Activated CD8-positive, alpha-beta memory T cell treated with anti-CD3 and anti-CD28 coated beads for 36 hours (primary cell): Measurements from ENCODE around the gene SGTB. TPM values are rescaled to one million over a fixed set of nuclear protein-coding genes. Genes with fewer than 3 reads are reported as not detected.

Source experiments
- CTCF ChIA-PET: fragments of 350-600 bp; sonication (Branson Sonifier 250); formaldehyde crosslinking; loops from one replicate; lab custom pipeline; 2021; ENCODE audit warnings: antibody characterized with exemption; lab: Charles Lee
- POLR2A ChIA-PET: fragments of 350-600 bp; sonication (Branson Sonifier 250); formaldehyde crosslinking; loops from one replicate; lab custom pipeline; 2021; ENCODE audit warnings: antibody characterized with exemption; lab: Charles Lee
- total RNA-seq, 2 experiments: library from RNA; stranded (reverse); gene quantifications; one replicate each; pipeline ENCODE4 v1.2.3, GENCODE V29; 2021

Gene SGTB, protein sequence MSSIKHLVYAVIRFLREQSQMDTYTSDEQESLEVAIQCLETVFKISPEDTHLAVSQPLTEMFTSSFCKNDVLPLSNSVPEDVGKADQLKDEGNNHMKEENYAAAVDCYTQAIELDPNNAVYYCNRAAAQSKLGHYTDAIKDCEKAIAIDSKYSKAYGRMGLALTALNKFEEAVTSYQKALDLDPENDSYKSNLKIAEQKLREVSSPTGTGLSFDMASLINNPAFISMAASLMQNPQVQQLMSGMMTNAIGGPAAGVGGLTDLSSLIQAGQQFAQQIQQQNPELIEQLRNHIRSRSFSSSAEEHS
- total RNA-seq, result 10 to 100 TPM; 12.3 TPM

DNA sequence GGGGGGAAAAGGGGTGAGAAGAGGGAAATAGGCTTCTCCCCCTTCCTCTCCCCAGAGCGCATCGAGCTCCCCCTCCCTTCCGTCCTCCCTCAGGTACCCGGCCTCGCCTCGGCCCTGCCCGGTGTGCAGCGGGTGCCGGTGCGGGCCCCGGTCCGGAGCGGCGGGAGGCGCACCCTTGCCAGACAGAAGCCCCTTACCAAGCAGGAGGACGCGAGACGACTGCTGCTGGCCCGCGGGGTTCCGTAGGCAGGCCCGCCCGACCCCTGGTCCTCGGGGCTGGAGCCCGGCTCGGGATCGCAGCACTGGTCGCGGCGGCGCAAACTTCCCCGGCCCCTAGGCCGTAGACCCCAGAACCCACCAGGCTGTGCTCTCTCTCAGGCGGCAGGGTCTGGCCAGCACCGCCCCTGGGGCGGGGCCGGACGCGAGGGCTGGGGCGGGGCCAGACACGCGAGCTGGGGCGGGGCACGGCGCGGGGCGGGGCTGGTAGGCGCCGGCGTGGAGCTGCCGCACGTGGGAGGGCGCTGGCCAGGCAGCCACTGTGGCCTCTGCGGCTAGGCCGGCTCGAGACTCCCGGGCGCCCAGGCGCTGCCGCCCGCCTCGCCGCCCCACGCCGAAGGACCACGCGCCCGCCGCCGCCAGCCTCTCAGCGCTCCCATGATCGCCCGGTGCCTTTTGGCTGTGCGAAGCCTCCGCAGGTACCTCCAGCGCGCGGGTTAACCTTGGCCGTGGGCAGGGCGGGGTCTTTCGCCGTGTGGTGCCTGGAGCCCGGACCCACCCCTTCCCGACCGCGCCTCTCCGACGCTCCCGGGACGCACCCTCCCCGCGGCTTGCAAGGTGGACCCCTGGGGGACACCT lies at the start of gene SGTB, which contains the start of gene NLN:
Gene SGTB (minus strand): TSS at position 390 of the 855 bp plus-strand sequence. CDS start 1,302 bp downstream, outside the sequence.
Gene NLN (plus strand): TSS at position 486 of the 855 bp plus-strand sequence. CDS start 169 bp downstream, at position 655.
- POLR2A ChIA-PET, result interaction anchor here (0.7 to 1.0 kb wide), 3 partner anchors 159 to 281 kb away, joined by 3 to 5 read pairs (median 4); partner anchors contain the start of genes CENPK and PPWD1
- CTCF ChIA-PET, result interaction anchor here (1.0 kb wide), 1 partner anchor 14 kb away, joined by 3 read pairs; no protein-coding TSS in a partner anchor

DNA sequence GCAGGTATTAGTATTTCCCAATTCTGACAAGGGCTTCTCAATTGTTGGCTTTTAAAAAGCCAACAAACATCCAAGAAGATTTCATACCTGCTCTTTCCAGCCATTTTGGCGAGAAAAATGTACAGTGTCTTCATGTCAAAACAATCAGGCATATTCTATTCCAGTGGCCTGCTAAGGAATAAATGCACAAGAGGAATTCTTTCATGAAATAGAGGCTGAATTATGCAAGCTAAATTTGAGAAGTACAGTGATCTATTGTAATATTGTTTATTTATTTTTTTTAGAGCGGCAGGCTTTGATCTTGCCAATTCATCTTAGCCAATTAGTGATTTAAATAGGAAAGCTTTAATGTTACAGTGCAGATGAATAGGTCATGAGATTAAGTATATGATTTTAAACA lies 49.4 kb upstream of the SGTB start:
- POLR2A ChIA-PET, result no interaction called here
- CTCF ChIA-PET, result no interaction called here

DNA sequence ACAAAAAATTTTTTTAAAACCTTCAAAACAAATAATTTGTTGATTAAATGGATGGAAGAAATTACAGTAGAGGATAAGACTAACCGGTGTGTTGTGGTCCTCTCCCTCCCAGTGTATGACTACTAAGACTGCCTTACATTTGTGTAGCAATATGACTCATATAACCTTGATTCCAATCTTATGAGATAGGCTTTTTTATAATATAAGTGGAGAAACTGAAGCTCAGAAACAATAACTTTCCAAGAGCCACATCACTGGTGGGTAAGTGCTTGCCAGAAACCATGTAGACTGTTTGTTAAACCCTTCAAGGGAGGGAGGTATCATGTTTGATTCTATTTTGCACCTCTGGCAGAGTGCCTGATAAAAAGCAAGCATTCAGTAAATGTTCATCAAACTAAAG lies 47.6 kb upstream of the SGTB start:
- CTCF ChIA-PET, result no interaction called here

DNA sequence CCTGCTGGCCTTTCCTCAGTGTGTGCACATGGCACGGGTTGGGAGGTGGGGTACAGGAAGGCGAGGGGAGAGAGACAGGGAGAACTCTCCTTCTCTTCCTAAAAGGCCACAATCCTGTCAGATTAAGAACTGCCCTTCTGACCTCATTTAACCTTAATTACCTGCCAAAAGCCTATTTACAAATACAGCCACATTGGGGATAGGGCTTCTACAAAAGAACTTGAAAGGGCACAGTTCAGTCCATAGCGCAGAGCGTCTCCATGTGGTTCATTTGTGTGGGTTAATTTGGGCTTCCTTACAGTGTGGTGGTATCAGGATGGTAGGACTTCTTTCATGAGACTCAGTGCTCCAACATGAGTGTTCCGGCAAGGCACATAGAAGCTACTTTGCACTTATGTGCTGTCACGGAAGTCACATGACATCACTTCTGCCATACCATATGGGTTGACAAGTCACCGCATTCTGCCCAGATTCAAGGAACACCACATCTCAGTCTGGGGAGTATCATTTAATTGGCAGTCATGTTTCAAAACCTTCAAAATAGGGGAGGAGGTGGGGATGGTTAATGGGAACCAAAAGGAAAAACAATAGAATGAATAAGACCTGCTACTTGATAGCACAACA lies 46.9 kb upstream of the SGTB start:
- CTCF ChIA-PET, result no interaction called here
- POLR2A ChIA-PET, result no interaction called here

More for the DNA sequence above, 47.6 kb upstream of the SGTB start:
- POLR2A ChIA-PET, result no interaction called here

DNA sequence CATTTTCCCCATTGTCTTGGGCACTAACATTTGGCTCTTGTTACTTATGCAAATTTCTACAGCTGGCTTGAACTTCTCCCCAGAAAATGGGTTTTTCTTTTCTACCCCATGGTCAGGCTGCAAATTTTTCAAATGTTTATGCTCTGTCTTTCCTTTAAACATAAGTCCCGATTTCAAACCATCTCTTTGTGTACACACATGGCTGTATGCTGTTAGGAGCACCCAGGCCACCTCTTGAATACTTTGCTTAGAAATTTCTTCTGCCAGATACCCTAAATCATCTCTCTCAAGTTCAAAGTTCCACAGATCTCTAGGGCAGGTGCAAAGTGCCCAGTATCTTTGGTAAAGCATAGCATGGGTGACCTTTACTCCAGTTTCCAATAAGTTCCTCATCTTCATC lies 45.7 kb upstream of the SGTB start:
- CTCF ChIA-PET, result no interaction called here
- POLR2A ChIA-PET, result no interaction called here

DNA sequence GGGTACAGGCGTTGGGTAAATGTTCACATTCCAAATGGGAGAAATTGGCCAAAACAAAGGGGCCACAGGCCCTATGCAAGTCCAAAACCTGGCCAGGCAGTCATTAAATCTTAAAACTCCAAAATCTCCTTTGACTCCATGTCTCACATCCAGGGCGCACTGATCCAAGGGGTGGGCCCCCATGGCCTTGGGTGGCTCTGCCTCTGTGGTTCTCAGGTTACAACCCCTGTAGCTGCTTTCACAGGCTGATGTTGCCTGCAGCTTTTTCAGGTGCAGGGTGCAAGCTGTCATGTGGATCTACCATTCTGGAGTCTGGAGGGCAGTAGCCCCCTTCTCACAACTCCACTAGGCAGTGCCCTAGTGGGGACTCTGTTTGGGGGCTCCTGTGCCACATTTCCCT lies 44.9 kb upstream of the SGTB start:
- CTCF ChIA-PET, result no interaction called here
- POLR2A ChIA-PET, result no interaction called here

DNA sequence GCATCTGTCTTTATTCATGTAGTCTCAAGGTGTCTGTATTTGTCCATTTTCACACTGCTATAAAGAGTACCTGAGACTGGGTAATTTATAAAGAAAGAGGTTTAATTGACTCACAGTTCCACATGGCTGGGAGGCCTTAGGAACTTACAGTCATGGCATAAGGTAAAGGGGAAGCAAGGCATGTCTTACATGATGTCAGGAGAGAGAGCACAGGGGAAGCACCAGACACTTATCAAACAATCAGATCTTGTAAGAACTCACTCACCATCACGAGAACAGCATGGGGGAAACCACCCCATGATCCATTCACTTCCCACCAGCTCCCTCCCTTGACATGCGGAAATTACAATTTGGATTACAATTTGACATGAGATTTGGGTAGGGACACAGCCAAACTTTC lies 44.3 kb upstream of the SGTB start:
- ChIA-PET POLR2A (no interaction called here), CTCF (no interaction called here)

DNA sequence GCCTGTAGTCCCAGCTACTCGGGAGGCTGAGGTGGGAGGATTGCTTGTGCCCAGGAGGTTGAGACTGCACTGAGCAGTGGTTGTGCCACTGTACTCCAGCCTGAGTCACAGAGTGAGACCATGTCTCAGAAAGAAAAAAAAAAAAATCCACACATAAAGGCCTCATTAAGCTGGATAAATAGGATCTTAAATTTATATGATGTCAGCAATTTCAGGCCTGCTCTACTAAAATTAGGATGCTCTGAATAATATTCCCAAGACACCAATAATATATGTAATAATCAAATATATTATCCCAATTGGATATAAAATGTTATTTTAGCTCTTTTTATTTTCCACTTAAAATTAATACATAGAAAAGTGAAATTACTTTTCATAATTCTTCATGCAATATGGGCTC lies 43.7 kb upstream of the SGTB start:
- CTCF ChIA-PET, result no interaction called here
- POLR2A ChIA-PET, result interaction anchor here (0.6 kb wide), 1 partner anchor 9 kb away, joined by 3 read pairs; no protein-coding TSS in a partner anchor

DNA sequence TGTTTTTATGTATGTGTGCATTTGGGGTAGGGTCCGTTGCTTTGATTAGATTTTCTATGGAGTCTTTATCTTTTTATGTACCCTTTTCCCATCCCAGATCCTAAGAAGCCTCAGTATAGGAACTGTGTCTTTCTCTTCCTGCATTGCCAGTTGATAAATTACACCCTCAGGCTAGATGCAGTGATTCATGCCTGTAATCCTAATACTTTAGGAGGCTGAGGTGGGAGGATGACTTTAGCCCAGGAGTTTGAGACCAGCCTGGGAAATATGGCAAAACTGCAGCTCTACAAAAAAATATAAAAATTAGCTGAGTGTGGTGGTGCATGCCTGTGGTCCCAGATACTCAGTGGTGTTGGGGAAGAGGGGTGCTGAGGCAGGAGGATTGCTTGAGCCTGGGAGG lies 40.3 kb upstream of the SGTB start:
- POLR2A ChIA-PET, result no interaction called here
- CTCF ChIA-PET, result no interaction called here

DNA sequence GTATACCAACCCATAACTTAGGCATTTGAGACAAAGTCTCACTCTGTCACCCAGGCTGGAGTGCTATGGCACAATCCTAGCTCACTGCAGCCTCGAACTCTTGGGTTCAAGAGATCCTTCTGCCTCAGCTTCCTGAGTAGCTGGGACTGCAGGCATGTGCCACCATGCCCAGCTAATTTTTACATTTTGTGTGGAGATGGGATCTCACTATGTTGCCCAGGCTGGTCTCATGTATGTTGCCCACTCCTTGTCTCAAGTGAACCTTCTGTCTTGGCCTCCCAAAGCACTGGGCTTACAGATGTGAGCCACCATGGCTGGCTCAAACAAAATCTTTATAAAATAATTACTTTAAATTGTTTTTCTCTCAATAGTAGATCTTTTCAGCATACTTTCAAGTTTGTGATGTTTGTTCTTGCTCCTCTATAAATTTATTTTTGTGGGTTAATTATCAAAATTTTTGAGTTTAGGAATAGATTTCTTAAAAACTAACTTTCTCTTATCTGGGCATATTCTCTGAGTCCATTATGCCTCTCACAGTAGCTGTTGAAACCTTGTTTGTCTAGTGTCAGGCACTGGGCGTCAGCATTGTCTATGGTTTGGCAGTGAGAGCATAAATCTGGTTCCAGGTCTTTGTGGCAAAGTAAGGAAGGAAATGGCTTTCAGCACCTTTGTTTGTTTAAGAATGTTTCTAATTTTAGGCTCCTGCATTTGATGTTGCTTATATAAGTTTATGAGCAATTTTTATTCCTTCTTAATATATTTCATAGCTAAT lies 38.8 kb upstream of the SGTB start:
- POLR2A ChIA-PET, result interaction anchor here (0.6 kb wide), 1 partner anchor 361 kb away, joined by 3 read pairs; no protein-coding TSS in a partner anchor
- CTCF ChIA-PET, result no interaction called here

DNA sequence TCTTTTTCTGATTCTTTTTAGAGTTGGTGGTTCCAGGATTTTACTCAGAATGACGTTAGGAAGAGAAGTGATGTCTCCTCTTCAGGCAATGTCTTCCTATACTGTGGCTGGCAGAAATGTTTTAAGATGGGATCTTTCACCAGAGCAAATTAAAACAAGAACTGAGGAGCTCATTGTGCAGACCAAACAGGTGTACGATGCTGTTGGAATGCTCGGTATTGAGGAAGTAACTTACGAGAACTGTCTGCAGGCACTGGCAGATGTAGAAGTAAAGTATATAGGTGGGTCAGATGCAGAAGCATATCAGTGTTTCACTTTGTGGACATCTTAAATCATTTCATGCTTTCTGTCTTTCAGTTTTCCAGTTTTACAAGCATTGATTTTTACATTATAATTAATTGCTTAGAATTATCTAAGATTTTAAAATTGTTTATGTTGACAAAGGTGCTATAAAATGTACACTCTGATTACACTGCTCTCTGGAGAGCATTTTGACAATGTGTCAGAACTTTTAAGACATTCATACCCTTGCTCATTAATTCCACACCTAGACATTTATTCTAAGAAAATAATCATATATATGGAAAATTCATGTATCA lies 36.7 kb upstream of the SGTB start:
- ChIA-PET POLR2A (no interaction called here), CTCF (no interaction called here)

DNA sequence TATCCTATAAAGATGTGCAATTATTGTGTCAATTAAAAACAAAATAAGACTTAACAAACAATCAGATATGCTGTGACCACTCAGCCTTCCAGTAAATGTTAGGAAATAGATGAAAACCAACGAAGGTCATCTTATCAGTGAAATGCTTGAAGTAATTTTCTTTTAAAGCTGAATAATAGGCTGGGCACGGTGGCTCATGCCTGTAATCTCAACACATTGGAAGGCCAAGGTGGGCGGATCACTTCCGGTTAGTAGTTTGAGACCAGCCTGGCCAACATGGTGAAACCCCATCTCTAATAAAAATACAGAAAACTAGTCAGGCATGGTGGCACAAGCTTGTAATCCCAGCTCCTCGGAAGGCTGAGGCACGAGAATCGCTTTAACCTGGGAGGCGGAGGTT lies 31.3 kb upstream of the SGTB start:
- ChIA-PET POLR2A (no interaction called here), CTCF (no interaction called here)

DNA sequence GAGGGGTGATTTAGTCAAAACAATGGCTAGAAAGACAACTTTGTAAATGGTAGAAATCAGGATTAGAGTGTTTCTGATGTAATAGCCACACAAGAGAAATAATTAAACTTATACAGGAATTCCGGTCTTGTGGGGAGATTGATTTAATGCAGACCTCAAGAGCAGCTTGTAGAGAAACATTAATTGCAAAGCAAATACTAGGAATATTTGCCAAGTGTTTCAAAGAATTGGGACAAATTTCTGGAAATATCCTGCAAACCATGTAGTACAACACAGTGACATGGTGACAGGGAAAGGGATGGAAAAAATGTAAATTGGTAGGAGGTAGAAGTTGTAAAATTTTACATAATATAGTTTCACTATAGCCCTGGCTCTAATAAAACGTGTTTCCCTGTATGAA lies 29.0 kb upstream of the SGTB start:
- ChIA-PET CTCF (no interaction called here), POLR2A (no interaction called here)

DNA sequence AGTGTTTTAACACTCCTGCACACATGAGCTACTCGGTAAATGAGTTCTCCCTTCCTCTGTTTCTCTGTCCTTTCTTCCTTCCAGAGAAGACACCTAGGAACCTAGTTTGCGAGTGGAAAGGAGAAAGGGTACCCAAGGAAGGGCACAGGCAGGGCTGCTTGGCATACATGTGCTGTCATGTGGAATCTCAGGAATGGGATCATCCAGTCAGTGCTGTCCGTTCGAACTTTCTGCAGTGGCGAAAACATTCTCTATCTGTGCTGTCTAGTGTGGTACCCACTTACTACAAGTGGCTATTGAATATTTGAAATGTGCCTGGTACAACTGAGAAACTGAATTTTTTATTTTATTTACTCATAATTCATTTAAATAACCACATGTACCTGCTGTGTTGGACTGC lies 28.0 kb upstream of the SGTB start:
- POLR2A ChIA-PET, result no interaction called here
- CTCF ChIA-PET, result no interaction called here

DNA sequence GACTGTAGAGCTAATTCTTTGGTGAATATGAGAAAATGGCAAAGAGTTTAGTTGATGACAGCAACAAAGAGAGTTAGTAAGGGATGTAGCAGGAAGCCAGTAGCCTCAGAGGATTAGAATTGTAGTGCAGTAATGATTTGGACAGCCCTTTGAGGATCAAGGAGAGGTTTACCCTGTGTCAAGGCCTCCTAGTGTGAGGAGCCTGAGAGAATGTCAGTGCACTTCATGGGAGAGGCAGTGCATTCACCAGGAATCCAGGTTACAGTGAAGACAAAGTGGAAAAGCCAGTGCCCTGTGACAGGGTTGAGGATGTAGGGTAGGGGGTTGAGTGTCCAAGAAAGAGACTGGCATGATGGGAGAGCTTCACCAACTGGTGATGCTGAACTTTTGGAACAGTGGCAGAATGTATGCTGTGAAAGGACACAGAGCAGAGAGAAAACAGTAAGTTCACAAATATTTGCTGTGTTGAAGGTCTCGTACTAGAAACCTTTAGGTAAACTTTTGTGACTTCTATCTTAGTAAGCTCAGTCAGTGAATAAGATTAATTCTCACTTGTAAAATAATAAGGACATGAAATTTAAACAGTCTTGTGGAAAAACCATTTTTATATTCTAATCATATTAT lies 27.4 kb upstream of the SGTB start:
- CTCF ChIA-PET, result no interaction called here

DNA sequence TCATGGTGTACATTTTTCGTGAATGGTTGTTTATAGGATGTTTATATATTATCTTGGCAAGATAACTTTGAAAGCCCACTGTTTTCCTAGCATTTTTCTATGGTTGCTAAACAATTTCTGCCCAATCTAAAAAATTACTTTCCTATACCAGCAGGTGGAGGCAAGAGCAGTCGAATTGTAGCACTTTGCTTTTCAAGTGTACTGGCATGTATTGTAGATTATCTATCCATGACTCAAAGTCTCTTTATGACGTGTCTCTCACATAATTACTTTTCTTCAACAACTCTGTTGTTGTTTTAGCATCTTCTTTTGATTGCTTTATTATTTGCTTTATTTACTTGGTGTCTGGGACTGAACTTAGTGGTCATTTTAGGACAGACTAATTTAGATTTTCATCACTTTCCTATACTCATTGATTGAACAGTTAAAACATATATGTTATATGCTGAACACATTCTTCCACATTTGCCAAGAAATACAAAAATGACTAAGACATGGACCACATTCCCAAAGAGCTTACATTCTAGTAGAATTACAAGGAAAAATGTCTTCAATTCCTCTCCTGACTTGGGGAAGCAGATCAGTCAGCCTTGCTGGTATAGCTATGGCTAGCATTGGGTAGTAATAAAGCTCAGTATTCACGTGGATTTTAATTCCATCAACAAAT lies 20.8 kb upstream of the SGTB start:
- POLR2A ChIA-PET, result interaction anchor here (0.5 kb wide), 1 partner anchor 385 kb away, joined by 5 read pairs; no protein-coding TSS in a partner anchor
- CTCF ChIA-PET, result interaction anchor here (0.7 kb wide), 1 partner anchor 184 kb away, joined by 4 read pairs; the partner anchor contains the start of gene ERBIN

More for the DNA sequence above, 27.4 kb upstream of the SGTB start:
- POLR2A ChIA-PET, result no interaction called here

DNA sequence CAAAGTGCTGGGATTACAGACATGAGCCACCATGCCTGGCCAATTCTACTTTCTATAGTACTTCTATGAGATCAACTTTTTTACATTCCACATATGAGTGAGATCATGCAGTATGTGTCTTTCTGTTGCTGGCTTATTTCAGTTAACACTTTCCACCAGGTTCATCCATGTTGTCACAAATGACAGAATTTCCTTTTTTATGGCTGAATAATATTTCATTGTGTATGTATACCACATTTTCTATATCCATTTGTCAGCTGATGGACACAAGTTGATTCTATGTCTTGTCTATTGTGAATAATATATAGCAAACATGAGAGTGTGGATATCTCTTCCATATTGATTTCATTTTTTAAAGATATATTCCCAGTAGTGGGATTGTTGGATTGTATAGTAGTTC lies 17.3 kb upstream of the SGTB start:
- POLR2A ChIA-PET, result no interaction called here

DNA sequence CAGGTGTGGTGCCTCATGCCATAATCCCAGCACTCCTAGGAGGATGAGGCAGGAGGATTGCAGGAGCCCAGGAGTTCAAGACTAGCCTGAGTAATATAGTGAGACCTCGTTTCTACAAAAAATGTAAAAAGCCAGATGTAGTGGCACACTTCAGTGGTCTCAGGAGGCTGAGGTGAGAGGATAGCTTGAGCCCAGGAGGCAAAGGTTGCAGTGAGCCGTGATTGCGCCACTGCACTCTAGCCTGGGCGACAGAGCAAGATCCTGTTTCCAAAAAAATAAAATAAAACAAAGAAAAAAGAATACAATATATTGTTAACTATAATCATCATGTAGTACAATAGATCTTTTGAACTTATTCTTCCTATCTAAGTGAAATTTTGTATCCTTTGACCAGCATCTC lies 16.4 kb upstream of the SGTB start:
- CTCF ChIA-PET, result no interaction called here
- POLR2A ChIA-PET, result no interaction called here

More for the DNA sequence above, 17.3 kb upstream of the SGTB start:
- CTCF ChIA-PET, result no interaction called here
